HG03045 (cell line): ENCODE data around the gene SHISA6.

Experiments used
- ATAC-seq: cut with Tn5 transposase; IDR thresholded peaks from one replicate; pipeline ENCODE4 v1.9.1; 2021; ENCODE audit warnings: mild to moderate bottlenecking, moderate library complexity; ENCODE audit not compliant: unreplicated experiment

Gene SHISA6

DNA sequence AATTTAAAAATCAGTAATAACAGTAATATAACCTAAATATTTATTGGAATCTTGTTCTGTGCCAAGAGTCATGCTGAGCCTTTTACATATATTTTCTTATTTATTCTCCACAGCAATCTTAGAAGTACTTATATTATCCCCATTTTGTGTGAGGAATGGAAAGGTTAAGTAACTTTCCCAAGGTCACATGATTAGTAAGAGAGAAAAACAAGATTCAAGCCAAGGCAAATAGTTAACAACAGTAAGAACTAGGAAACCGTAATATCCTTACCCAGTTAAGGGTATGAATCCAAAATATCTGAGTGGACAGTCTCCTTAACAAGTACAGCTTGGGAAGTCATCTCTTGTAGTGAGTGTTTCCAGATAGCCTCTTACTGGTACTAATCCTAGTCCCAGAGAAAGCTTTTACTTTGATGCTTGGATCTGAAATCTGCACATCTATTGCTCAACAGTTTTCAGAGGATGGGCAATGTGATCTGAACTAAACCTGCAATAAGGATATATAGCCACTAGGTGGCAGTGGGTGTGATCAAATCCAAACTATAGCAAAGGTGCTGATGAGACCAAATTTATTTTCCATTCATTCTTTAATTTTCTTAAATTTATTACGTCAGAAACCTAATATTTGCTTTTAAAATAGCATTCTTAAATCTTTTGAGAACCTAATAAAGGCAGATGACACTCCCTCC, 23.3 kb downstream of the SHISA6 start:
- no peak for ATAC-seq

DNA sequence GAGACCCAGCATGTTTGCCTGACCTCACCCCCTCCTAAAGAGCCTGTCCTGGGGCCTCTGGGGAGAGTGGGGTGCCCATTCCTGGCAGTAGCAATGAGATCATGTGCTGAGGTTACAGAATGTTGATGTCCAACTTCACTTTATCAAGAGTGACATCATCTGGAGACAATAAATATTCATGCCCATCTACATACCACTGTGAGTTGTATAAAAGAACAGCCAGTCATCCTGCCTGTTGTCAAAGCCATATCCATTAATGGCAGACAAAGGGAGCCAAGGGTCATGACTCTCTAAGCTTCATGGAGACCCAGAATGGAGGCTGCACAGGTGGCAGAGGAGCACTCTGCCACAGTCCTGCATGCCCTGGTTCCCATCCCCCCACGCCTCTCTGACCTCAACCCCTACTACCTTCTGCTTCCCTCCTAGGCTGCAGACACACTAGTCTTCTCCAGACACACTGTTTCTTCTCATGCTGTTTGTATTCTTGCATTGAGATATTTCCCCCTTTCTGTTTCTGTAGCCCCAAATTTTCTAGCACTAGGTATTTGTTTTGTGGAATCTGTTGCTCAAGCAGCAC, 27.1 kb downstream of the SHISA6 start:
- ATAC-seq: no peak

DNA sequence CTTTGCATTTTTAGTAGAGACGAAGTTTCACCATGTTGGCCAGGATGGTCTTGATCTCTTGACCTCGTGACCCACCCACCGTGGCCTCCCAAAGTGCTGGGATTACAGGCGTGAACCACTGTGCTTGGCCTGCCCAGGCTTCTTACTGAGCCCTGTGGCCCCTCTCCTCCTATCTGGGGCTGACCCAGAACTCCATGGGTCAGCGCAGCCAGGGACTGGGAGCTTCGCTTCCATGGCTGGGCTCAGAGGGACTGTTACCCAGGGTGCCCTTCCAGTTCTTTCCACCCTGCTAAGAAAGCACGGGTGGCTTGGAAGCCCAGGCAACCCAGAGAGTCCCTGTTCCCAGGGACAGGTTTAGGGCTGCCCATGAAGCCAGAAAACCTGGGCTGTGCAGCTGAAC, 28.2 kb downstream of the SHISA6 start:
- no peak for ATAC-seq

DNA sequence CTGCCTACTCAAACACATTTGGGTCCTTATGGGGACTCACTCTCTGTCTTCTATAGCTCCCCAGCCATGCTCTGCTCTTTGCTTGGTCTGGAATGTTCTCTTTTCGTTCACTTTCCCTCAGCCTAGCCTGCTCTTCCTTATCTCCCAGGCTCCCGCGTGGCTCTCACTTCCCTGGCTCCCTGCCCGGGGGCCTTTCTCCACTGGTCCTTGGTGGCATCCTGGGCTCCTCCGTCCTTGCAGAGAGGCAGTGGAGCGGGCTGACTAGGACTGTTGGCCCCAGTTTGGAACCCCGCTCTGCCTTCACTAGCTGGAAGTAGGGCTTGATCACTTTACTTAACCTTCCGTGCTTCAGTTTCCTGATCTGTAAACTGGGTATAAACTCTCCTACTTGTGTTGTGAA, 31.2 kb downstream of the SHISA6 start:
- ATAC-seq: no peak

DNA sequence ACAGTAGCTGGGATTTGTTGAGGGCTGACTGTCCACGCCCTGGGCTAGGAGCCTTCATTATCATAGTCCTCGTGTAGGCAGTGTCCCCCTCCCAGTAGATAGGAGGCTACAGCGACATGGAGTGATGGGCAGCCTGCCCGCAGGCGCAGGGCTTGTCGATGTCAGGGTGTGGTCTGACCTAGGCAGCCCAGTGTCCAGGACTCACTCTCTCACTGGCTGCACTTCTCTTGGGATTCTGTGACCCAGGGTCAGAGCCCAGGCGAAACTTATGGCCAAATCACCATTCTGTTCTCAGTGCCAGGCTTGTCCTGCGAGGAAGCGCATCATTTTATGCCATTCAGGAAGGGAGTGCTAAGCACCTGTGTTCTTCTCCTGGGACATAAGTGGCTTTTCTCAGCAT, 32.6 kb downstream of the SHISA6 start:
- ATAC-seq: no peak

DNA sequence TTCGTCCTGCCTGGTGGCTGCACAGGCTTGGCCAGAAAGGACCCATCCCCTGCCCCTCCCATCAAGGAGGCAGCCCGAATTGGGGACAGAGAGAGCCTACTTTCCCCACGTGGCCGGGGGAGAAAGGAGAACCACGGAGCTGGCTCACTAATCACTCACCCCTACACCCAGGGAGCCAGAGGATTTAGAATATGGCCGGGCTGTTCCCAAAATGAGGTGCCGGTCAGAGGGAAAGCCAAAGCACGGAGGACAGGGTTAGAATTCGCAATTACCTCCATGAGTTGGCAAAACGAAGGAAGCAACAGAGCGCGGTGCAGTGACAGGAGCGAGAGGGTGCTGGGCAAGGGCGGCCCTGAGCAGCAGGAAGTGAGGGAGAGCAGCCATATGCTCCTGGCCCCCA, 33.1 kb downstream of the SHISA6 start:
- no peak for ATAC-seq

DNA sequence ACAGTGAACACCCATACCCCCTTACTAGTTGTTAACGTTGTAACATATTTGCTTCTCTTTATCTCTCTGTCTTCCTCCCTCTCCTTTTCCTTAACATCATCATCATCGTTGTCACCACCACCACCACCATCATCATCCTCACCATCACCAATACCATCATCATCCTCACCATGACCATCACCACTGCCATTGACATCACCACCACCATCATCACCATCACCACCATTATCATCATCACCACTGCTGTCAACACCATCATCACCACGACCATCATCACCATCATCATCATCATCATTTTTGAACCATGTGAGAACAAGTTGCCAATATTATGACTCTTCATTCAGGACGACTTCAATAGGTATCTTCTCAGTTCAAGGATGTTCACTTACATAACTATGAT, 35.5 kb downstream of the SHISA6 start:
- ATAC-seq: no peak

DNA sequence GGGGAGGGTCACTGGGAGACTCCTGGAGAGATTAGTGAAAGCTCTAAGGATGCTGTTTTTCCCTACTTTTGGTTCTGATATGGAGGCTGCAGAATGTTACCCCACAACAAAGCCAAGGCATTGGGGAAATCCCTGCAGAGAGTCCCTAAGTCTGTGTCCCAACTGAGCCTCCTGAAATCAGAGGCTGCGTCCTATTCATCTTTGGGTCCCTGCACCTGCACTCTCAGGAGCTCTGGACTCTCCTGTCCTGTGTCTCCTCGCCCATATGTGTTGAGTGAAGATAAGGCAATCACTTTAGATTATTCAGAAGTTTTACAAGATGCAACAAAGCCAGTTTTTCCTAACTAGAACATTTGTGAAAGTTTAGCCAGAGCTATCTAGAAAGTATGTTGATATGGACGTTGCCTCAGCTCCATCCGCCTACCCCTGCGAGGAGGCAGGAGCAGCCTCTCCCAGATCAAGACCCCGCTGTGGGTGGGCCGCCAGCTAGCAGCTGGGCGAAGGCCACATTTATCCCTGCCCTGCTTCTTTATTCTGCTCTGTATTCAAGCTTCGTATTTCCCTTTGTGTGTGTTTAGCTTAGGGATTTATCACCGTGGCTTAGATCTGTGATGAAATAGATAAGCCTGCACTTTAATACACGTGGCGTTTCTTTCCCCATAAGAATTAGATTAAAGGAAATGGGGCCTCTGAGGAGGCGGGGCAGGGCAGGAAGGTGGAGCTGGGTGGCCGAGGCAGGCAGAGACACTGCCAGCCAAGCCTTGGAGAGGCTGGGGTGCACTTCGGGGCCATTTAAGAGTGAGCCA, 37.4 kb downstream of the SHISA6 start:
- ATAC-seq: no peak

DNA sequence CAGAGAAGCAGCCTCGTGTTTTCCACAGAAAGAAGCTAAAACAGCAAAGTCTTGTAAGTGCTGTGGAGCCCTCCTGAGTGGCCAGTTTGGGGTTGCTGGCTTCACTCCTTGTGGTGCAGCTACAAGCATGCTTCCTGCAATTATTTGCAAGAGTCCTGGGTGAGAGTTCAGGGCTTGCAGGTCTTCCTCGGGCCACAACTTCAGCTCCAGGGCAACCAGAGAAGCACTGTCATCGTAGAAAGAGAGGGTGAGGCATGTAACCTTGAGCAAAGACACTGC, 37.9 kb downstream of the SHISA6 start:
- no peak for ATAC-seq

DNA sequence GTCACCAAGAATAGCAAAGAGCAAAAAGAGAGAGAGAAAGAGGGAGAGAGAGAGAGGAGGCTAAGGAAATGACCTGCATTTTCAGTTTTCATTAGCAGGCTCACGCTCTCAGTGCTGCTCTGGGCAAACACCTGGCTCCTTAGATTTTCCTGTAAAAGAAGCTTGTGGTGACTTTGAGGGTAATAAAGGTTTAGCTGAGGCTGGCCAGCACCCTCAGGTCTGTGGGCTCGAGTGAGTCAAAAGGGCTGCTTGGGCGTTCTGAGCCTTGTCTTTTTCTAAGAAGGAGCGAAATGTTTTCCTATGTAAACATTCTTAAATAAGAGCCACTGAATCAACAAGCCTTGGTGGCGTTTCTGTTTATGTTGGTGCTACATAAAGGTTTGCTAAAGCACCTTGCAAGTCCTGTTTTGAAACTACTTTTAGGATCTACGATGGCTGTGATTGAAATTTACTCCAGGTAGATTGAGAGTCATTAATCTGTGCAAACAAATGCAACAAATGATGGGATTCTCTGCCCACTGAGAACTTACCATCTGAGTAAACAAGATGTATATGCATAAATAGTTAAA, 38.8 kb downstream of the SHISA6 start:
- ATAC-seq: no peak

DNA sequence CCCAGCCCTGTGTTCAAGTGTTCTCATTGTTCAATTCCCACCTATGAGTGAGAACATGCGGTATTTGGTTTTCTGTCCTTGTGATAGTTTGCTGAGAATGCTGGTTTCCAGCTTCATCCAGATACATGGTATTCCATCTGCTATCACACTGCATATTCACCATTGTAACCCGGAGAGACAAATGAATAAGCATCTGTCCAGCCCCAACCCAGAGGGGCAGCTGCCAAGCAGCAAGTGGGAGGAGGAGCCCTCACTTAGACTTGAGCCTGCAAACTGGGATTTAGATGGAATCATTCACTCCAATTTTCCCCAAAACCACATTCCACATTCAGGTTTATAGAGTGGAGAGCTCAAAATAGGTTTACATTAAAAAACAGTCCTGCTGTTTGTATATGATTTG, 41.6 kb downstream of the SHISA6 start:
- ATAC-seq: no peak

DNA sequence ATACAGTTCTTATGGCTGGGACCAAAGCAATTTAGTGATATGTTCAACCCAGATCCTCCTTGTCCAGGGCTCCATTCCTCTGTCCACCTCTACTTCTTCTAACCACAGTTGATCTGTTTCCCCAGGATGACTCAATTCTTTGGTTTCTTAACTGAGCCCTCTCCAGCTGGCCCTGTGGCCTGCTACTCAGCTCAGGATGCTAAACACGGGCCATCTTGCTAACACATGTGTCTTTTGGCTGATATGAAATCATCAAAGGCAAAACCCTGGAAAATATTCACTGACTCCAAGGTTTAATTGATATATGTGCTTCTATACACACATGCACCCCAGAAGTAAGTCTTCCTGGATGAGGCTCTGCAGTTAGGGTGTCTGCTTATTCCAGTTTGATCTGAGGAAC, 43.8 kb downstream of the SHISA6 start:
- ATAC-seq: no peak

DNA sequence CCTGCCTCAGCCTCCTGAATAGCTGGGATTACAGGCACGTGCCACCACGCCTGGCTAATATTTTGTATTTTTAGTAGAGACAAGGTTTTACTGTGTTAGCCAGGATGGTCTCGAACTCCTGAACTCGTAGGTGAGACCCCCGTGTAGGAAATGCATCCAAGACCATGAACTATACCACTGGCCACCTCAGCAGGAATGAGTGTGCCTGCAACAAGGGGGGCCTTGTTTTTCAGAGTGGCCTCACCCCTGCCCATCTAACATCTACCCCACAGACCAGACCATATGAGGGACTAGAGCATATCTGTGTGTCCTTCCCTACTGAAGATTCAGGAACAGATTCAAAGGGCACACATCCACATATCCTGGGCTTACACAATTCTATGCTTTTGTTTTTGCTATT, 44.9 kb downstream of the SHISA6 start:
- ATAC-seq: no peak

DNA sequence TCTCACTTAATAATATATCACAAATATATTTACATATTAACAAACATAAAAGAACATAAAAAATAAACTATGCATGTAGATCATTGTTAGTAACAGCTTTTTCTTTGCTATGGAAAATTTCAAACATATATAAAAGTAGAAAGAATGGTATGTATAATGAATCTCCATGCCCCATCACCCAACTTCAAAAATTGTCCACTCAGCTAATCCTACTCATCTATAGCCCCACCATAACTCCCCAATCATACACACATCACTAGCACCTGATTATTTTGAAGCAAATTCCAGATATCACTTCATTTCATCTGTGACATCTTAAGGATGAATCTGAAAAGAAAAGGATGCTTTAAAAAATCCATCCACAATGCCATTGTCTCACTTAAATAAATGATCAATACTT, 46.8 kb downstream of the SHISA6 start:
- no peak for ATAC-seq

DNA sequence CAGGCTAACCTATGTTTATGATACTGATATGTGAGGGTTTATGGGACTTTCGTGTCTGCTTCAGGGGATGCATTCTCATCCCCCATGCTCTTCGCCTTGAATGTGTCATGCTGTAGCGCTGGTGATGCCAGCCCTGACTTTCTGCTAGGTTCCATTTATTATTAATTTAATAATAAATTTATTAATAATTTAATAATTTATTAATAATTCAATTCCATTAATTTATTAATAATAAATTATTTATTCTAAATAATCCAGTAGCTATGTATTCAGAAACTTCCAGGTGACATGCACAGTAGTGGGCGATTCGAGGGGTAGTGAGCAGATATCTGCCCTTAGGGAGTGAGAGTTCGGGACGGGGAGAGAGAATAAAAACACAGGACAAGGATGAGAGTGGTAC, 49.8 kb downstream of the SHISA6 start:
- ATAC-seq: no peak

DNA sequence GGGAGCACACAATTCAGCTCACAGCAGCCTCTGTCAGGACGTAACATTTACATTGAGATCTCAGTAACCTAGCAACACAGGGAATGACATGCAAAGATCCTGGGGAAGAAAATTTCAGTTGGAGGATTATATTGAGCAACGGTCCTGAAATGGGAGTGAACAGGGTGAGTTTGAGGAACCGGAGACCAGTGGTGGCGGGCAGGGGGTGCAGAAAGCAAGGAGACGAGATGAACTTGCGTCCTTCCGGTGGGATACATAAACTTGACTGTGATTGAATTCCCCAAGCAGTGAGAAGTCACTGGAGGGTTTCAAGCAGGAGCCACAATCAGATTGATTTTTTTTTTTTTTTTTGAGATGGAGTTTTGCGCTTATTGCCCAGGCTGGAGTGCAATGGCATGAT, 51.5 kb downstream of the SHISA6 start:
- no peak for ATAC-seq

DNA sequence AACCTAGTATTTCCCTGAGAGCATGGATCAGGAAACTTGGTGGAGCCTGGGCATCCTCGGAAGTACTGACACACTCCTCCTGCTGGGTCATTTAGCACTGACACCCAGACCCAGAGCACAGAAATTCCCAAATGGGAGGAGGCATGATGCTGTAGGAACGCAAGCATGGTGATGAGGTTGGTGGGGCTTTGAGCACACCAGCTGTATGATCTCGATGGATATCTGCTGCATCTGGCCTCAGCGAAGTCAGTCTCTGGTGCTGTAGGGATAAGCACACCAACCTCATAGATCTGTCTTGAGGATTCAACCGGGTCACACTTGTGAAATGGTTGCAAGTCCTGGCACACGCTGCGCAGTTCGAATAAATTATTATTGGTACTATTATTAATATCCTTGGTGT, 52.5 kb downstream of the SHISA6 start:
- ATAC-seq: no peak

DNA sequence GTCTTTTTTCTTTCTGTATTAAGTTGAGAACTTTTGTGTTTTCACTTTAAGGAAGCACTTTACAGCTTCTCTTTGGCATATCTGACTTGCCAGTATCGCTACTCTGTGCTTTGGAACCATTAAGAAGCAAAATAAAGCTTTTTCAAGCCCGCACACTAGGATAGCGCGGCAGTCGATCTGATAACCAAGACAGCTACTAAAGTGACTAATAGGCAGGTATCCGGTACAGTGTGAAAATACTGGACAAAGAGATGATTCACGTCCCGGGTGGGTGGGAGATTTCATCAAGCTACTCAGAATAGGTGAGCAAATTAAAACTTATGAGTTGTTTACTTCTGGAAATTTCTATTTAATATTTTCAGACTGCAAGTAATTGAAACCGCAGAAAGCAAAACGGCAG, 53.8 kb downstream of the SHISA6 start:
- ATAC-seq: no peak

DNA sequence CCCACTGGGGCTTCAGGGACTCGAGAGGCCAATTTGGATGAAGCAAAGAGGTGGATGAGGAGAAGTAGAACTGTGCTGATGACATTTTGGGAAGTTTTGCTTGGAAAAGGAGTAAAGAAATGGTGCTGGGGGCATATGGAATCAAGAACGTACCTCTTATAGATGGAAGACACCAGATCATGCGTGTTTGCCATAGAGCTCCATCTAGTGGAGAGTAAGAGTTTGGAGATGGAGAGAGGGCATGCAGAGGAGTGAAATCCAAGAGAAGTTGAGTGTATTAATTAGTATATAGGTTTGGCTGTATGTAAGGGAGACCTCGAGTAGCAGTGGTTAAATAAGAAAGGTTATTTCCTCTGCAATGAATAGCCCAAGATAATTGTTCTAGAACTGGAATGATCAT, 56.0 kb downstream of the SHISA6 start:
- ATAC-seq: no peak

DNA sequence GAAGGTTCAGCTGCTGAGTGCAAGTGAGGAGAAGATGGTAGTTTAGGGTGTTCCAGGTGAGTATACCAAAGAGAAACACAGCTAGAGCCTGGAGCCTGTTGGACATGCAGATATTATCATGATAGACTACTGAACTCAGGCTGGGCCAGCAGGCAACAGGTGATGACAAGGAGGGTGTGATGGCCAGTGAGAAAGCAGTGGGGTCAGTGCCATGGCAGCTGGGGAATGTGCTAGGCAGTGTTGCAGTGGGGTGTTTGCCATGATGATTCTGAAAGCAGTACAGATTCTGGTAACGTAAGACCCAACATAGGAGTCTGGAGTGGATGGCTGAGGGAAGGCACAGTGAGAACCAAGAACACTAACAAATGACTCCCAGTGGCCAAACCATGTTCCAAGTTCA, 57.4 kb downstream of the SHISA6 start:
- ATAC-seq: no peak

DNA sequence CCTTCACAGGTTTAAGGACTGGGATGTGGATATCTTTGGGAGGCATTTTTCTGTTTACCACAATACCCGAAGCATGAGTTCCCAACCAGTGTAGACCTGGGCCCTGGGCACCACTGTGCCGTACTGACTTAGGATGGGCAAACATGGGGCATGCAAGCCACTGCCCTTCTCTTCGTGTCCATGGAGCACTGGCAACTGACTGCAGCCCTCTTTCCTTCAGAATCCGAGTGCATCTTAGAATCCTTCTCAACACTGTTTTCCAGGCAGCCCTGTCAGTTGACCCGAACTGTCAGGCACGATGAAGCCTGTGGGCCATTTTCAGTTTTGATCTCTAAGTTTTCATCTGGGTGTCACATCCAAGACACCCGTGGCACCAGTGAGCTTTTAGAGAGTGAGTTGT, 59.2 kb downstream of the SHISA6 start:
- no peak for ATAC-seq

DNA sequence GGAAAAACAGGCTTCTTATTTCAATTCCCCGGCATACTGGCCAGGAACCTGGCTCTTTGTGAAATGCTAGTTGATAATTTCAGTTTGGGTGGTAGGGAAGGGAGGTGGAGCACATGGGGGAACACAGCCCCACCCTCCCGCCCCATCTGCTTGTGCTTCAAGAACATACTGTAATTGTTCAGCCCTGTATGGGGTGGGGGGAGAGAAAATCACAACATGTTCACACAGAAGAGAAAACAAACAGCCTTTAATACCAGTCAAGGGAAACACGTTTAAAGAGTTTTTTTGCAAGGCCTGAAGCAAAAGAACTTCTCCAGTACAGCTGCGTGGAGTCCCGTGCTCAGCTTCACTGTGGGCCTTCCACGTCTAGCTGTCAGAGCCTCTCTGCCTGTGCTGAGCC, 59.7 kb downstream of the SHISA6 start:
- ATAC-seq: no peak
